ENCODE measurements around the gene PCDH7.

Gene PCDH7

GRCh38 chr4:30770049-30770549 is 49.9 kb downstream of the PCDH7 start (continued):
- no peak for TF ChIP-seq ZNF518A (tag by site-specific recombination; conservative IDR thresholded peaks at IDR 0.05; ENCODE audit: low read depth)
- no peak for TF ChIP-seq EGR2 (tag by site-specific recombination; IDR thresholded peaks at IDR 0.05; ENCODE audit: low read depth)
- TF ChIP-seq PATZ1 (tag by site-specific recombination; IDR thresholded peaks at IDR 0.05) = no peak
- TF ChIP-seq ZNF670 (tag by site-specific recombination; IDR thresholded peaks at IDR 0.05; ENCODE audit: low read depth) = no peak
- no peak for TF ChIP-seq RBAK (tag by site-specific recombination; IDR thresholded peaks at IDR 0.05)
- TF ChIP-seq ZNF785 (tag by site-specific recombination; IDR thresholded peaks at IDR 0.05) = no peak
- TF ChIP-seq ZNF366 (tag by site-specific recombination; conservative IDR thresholded peaks at IDR 0.05) = peak; percentile 70
- no peak; the same call in 1 of the 2 replicates for TF ChIP-seq PRDM1 (tag by site-specific recombination; IDR thresholded peaks at IDR 0.05)
- TF ChIP-seq REST (tag by site-specific recombination; IDR thresholded peaks at IDR 0.05) = no peak
- TF ChIP-seq ZNF510 (tag by site-specific recombination; IDR thresholded peaks at IDR 0.05; ENCODE audit: insufficient replicate concordance) = no peak
- no peak for TF ChIP-seq ZNF549 (tag by site-specific recombination; IDR thresholded peaks at IDR 0.05)
- 0 out of 2 replicates have a peak, but pooled peaks have one; percentile 38 for TF ChIP-seq ZNF2 (tag by site-specific recombination; IDR thresholded peaks at IDR 0.05)
- TF ChIP-seq PRDM6 (tag by site-specific recombination; IDR thresholded peaks at IDR 0.05) = peak; percentile 95

GRCh38 chr4:30770812-30771211 is 50.6 kb downstream of the PCDH7 start:
- POLR2A ChIA-PET = no interaction called here
- CTCF ChIA-PET = interaction anchor here (0.5 to 0.7 kb wide), 2 partner anchors 79 to 1600 kb away, joined by 3 read pairs; no protein-coding TSS in a partner anchor
- H3K27ac ChIP-seq (ENCODE audit: extremely low read depth, low read depth, low read length) = no peak overlapping the region
- no peaks in the 10 kb centered on the region for H3K36me3 ChIP-seq (ENCODE audit: control insufficient read depth in 2 of 2, insufficient read depth in 1 of 2, low read length in 2 of 2)
- no peaks in the 10 kb centered on the region for H3K9me3 ChIP-seq (ENCODE audit: control insufficient read depth, insufficient read depth, low read depth, low read length)
- no peak overlapping the region for H3K4me3 ChIP-seq (ENCODE audit: low read depth, low read length)
- H3K4me1 ChIP-seq (ENCODE audit: control insufficient read depth, insufficient read depth, low read length) = peaks cover 16% of the 10 kb centered on the region
- no peak for TF ChIP-seq AEBP2 (tag by site-specific recombination; IDR thresholded peaks at IDR 0.05; ENCODE audit: borderline replicate concordance)
- TF ChIP-seq ZNF280D (tag by site-specific recombination; IDR thresholded peaks at IDR 0.05) = no peak
- no peak for TF ChIP-seq ZXDB (tag by site-specific recombination; IDR thresholded peaks at IDR 0.05)
- TF ChIP-seq ZNF26 (tag by site-specific recombination; IDR thresholded peaks at IDR 0.05) = no peak

All from HEK293 (cell line).